ENCODE measurements around the gene MYH16.

- TF ChIP-seq EZH2phosphoT487 (IDR thresholded peaks at IDR 0.05; ENCODE audit: insufficient read depth, low read depth), result no peak
- TF ChIP-seq EZH2 (IDR thresholded peaks at IDR 0.05; ENCODE audit: insufficient read depth, poor library complexity, severe bottlenecking), result no peak
These were observed 5.2 kb upstream of the MYH16 start for GRCh38 chr7:99267481-99267840.

All from GM23248 (cell line).